HepG2 (cell line): ENCODE data around the gene TNFAIP8L1. TPM values are rescaled to one million over a fixed set of nuclear protein-coding genes. Genes with fewer than 3 reads are reported as not detected.

Source experiments
- CREM ChIP-seq, 2 experiments: sonication (generic) in 1 of 2; formaldehyde crosslinking in 1 of 2; IDR thresholded peaks; 2 replicates each; pipeline versions ENCODE4 v1.4.0 to v1.6.1; 2016 to 2020; ENCODE audit warnings: antibody characterized with exemption in 1 of 2, mild to moderate bottlenecking in 1 of 2, missing genetic modification reagents in 1 of 2
- DZIP1 ChIP-seq: sonication (generic); formaldehyde crosslinking; IDR thresholded peaks from 2 replicates; pipeline ENCODE4 v1.5.0; 2020; ENCODE audit warnings: mild to moderate bottlenecking, missing genetic modification reagents
- KIAA2018 ChIP-seq: sonication (generic); formaldehyde crosslinking; IDR thresholded peaks from 2 replicates; pipeline ENCODE4 v1.5.0; 2020; ENCODE audit warnings: mild to moderate bottlenecking, missing genetic modification reagents, borderline replicate concordance
- PATZ1 ChIP-seq: sonication (generic); formaldehyde crosslinking; IDR thresholded peaks from 2 replicates; pipeline ENCODE4 v1.4.0; 2020; ENCODE audit warnings: missing genetic modification reagents
- POLR2AphosphoS2 ChIP-seq: IDR thresholded peaks from 2 replicates; pipeline ENCODE4 v1.6.1; 2011; ENCODE audit warnings: low read depth, low read length, improper control_type of control experiment
- USF2 ChIP-seq, 2 experiments: sonication (generic) in 1 of 2; formaldehyde crosslinking in 1 of 2; IDR thresholded peaks; 2 replicates each; pipeline versions ENCODE4 v1.5.1 to v1.6.1; 2011 to 2020; ENCODE audit warnings: borderline replicate concordance in 1 of 2, low read depth in 1 of 2, low read length in 1 of 2, mild to moderate bottlenecking in 1 of 2, missing genetic modification reagents in 1 of 2, moderate library complexity in 1 of 2
- YEATS4 ChIP-seq: sonication (generic); formaldehyde crosslinking; IDR thresholded peaks from 2 replicates; pipeline ENCODE4 v1.4.0; 2020; ENCODE audit warnings: missing genetic modification reagents, borderline replicate concordance
- ZFP36L2 ChIP-seq: sonication (generic); formaldehyde crosslinking; IDR thresholded peaks from 2 replicates; pipeline ENCODE4 v1.4.0; 2020; ENCODE audit warnings: missing genetic modification reagents
- ZIK1 ChIP-seq: sonication (generic); formaldehyde crosslinking; IDR thresholded peaks from 2 replicates; pipeline ENCODE4 v1.5.0; 2020; ENCODE audit warnings: mild to moderate bottlenecking, low read depth, missing genetic modification reagents, borderline replicate concordance
- ZNF335 ChIP-seq: sonication (generic); formaldehyde crosslinking; IDR thresholded peaks from 2 replicates; pipeline ENCODE4 v1.4.0; 2020; ENCODE audit warnings: missing genetic modification reagents
- ZNF740 ChIP-seq: sonication (generic); formaldehyde crosslinking; IDR thresholded peaks from 2 replicates; pipeline ENCODE4 v1.4.0; 2020; ENCODE audit warnings: missing genetic modification reagents
- polyA plus RNA-seq, 8 experiments: library from polyadenylated mRNA; depleted of rRNA in 3 of 8; stranded (reverse) in 7 of 8; unstranded in 1 of 8; fragments of >200 nt; fragmentation: Illumina TruSeq in 4 of 8; extraction: Trizol in 4 of 8; gene quantifications; 2 replicates each; pipeline versions ENCODE4 v1.2.1 to v1.2.3, GENCODE V29; 2011 to 2016; ENCODE audit warnings: low read depth in 4 of 8, missing spikeins in 1 of 8, mixed read lengths in 1 of 8; ENCODE audit not compliant: insufficient read depth in 1 of 8
- total RNA-seq, 5 experiments: library from RNA; depleted of rRNA; stranded (reverse); fragments of >200 nt; fragmentation: Illumina TruSeq; extraction: Trizol; gene quantifications; 2 replicates each; pipeline ENCODE4 v1.2.3, GENCODE V29; 2016; ENCODE audit warnings: low read depth in 1 of 5

TNFAIP8L1 gene
- total and polyA plus RNA-seq, 2 of the 13 experiments (the other 11 are each of a cell fraction or from before 2014, with no cell fraction given), result 13.4 to 21.4 TPM

GRCh38 chr19:4638828-4639530, at the start of gene TNFAIP8L1 (continued):
- TF ChIP-seq CREM (IDR thresholded peaks at IDR 0.05) (0 out of 2 replicates have a peak, but pooled peaks have one; percentile 30), CREM (CRISPR knock-in tag; IDR thresholded peaks at IDR 0.05) (no peak), ZFP36L2 (CRISPR knock-in tag) (no peak), POLR2AphosphoS2 (no peak), USF2 (IDR thresholded peaks at IDR 0.05; ENCODE audit: low read depth, low read length) (0 out of 2 replicates have a peak, but pooled peaks have one; percentile 39), USF2 (CRISPR knock-in tag; IDR thresholded peaks at IDR 0.05; ENCODE audit: borderline replicate concordance) (no peak), ZNF335 (CRISPR knock-in tag) (no peak), ZNF740 (CRISPR knock-in tag) (peak; percentile 91), KIAA2018 (CRISPR knock-in tag) (no peak), PATZ1 (CRISPR knock-in tag) (peak; percentile 93), DZIP1 (CRISPR knock-in tag) (no peak), YEATS4 (0 out of 2 replicates have a peak, but pooled peaks have one; percentile 23), ZIK1 (CRISPR knock-in tag) (peak; percentile 51; the same call in 1 of the 2 replicates)
